ENCODE results near the gene IKZF1.

The IKZF1 gene

DNA sequence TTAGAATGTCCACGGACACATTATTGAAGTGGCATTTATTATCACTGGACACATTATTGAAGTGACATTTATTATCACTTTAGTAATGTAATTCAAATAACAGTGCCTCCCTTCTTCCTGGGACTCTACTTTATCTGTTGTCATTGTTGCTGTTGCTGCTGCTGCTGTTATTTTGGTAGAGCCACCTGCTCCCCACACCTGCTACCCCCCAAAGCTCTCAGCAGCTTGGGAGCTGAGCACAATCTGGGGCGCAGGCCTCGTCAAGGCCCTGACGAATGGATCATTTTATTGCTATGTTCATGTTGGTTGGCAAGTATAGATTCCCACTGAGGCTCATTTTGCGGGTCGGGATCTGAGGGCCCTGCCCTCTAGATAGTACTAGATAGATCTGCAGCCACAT lies 120.8 kb downstream of the IKZF1 start:
- DNase-seq (ENCODE audit: low read depth) = no peak
- TF ChIP-seq, protein P1, sequence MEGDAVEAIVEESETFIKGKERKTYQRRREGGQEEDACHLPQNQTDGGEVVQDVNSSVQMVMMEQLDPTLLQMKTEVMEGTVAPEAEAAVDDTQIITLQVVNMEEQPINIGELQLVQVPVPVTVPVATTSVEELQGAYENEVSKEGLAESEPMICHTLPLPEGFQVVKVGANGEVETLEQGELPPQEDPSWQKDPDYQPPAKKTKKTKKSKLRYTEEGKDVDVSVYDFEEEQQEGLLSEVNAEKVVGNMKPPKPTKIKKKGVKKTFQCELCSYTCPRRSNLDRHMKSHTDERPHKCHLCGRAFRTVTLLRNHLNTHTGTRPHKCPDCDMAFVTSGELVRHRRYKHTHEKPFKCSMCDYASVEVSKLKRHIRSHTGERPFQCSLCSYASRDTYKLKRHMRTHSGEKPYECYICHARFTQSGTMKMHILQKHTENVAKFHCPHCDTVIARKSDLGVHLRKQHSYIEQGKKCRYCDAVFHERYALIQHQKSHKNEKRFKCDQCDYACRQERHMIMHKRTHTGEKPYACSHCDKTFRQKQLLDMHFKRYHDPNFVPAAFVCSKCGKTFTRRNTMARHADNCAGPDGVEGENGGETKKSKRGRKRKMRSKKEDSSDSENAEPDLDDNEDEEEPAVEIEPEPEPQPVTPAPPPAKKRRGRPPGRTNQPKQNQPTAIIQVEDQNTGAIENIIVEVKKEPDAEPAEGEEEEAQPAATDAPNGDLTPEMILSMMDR (conservative IDR thresholded peaks at IDR 0.05; ENCODE audit: control insufficient read depth, insufficient read depth, low read depth, low read length) = no peak
- no peak overlapping the region for H3K4me3 ChIP-seq (ENCODE audit: control insufficient read depth, low read depth, low read length)

DNA sequence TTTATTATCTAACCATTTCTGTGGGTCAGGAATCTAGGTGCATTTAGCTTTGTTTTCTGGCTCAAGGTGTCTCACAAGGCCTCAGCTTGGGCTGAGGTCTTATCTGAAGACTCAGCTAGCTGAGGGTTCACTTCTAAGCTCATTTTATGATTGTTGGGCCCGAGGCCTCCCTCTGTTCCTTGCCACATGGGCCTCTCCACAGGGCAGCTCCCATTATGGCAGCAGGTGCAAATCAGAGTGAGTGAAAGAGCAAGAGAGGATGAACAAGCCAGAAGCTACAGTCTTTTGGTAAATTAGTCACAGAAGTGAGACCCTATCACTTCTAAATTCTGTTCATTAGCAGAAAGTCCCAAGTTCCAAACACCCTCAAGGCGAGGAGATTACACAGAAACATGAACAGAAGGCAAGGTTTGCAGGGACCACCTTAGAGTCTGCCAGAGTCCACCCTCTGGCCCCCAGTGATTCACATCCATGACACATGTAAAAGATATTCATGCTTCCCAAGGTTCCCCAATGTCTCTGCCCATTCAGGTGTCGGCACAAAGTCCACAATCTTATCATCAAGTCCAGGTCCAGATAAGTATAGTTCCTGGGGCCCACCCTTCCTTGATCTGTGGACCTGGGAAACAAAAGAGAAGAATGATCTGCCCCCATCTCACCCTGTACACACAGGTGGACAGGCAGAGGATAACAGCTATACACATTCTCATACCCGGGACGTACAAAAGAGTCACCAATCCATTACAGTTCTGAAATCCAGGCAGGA lies 121.9 kb downstream of the IKZF1 start:
- TF ChIP-seq, protein P1 (conservative IDR thresholded peaks at IDR 0.05; ENCODE audit: control insufficient read depth, insufficient read depth, low read depth, low read length) = no peak
- no peak overlapping the region for H3K4me3 ChIP-seq (ENCODE audit: control insufficient read depth, low read depth, low read length)
- DNase-seq (ENCODE audit: low read depth) = no peak

DNA sequence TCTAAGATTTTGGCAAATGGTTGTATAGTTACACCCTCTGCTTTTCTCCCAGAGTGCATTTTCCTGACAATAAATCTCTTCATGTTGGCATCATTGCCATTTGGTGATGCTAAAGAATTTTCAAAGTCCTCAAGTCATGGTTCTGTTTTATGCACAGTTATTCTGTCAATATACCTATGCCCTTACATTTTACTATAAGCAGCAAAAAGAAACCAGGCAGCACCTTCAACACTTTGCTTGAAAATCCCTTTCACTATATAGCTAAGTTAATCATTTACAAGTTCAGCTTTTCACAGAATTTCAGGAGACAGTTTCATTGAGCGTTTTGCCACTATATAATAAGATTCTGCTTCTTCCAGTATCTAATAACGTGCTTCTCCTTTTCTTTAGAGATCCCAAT lies 123.0 kb downstream of the IKZF1 start:
- H3K4me3 ChIP-seq (ENCODE audit: control insufficient read depth, low read depth, low read length) = no peak overlapping the region
- DNase-seq (ENCODE audit: low read depth) = no peak
- TF ChIP-seq, protein P1 (conservative IDR thresholded peaks at IDR 0.05; ENCODE audit: control insufficient read depth, insufficient read depth, low read depth, low read length) = no peak

DNA sequence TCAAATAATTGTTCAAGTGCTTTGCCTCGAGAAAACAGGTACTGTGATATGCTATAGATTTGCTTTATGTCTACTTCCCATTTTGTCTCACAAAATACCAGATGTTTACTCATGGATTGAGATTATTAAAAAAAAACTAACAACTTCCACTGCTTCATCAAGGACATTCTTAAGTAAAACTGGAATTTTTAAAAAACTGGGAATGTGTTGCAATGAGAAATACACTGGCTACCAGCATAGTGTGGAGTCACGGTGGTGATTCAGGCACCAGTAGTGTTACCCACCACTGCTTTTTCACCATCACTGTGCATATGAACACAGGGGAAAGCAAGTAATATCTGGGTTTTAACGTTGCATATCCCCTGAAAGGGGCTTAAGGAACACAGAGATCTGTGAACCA lies 124.4 kb downstream of the IKZF1 start:
- DNase-seq (ENCODE audit: low read depth) = no peak
- no peak overlapping the region for H3K4me3 ChIP-seq (ENCODE audit: control insufficient read depth, low read depth, low read length)
- TF ChIP-seq, protein P1 (conservative IDR thresholded peaks at IDR 0.05; ENCODE audit: control insufficient read depth, insufficient read depth, low read depth, low read length) = no peak

DNA sequence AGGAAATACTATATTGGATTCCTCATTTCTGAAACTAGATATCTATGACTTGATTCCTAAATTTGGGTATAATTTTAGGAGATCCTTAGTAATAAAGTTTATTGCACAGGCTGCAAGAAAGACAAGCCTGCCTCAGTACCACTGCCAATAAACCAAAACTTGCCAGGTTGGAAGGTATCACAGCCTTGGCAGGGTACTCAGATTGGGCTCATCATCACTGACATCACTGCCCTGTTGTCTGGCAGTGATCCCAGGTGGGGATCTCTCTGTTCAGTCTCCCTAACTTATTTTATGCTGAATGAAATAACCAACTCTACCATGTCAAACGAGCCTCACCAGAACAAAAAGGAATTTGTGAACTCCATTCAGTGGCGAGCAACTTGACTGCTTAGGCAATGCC lies 126.8 kb downstream of the IKZF1 start:
- TF ChIP-seq, protein P1 (conservative IDR thresholded peaks at IDR 0.05; ENCODE audit: control insufficient read depth, insufficient read depth, low read depth, low read length) = no peak
- H3K4me3 ChIP-seq (ENCODE audit: control insufficient read depth, low read depth, low read length) = no peak overlapping the region
- DNase-seq (ENCODE audit: low read depth) = peak; percentile 10

DNA sequence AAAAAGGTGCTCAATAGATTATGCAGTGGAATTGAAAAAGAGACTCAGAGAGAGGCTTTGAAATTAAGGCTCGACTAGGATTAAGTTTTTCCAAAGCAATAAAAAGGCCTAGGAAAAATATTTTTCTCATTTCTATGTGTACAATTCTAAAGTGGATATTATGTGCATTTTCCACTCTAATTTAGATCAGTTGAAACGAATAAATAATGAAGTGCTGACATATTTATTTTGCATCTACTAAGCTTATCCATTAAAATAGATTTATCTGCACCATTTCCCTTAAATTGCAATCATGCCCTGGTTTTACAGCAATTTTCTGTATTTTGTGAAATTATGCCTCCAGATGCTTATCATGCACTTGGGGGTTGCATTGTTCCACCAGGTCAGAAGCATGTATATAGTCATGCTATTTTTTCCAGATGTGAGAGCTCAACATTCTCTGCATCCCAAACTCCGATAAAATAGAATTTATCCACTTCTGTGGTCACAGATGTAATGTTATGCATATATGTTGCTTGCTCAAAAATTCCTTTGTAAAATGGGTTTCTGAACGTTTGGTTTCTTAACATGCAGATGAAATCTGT lies 127.3 kb downstream of the IKZF1 start:
- DNase-seq (ENCODE audit: low read depth) = no peak
- H3K4me3 ChIP-seq (ENCODE audit: control insufficient read depth, low read depth, low read length) = no peak overlapping the region
- TF ChIP-seq, protein P1 (conservative IDR thresholded peaks at IDR 0.05; ENCODE audit: control insufficient read depth, insufficient read depth, low read depth, low read length) = no peak
